ENCODE measurements around the gene LRBA. TPM values are rescaled to one million over a fixed set of nuclear protein-coding genes. Genes with fewer than 3 reads are reported as not detected.

LRBA gene
- total and polyA plus RNA-seq, 3 donors from 2014 or later = 24.6 to 61.1 (median 60.8) TPM

DNA sequence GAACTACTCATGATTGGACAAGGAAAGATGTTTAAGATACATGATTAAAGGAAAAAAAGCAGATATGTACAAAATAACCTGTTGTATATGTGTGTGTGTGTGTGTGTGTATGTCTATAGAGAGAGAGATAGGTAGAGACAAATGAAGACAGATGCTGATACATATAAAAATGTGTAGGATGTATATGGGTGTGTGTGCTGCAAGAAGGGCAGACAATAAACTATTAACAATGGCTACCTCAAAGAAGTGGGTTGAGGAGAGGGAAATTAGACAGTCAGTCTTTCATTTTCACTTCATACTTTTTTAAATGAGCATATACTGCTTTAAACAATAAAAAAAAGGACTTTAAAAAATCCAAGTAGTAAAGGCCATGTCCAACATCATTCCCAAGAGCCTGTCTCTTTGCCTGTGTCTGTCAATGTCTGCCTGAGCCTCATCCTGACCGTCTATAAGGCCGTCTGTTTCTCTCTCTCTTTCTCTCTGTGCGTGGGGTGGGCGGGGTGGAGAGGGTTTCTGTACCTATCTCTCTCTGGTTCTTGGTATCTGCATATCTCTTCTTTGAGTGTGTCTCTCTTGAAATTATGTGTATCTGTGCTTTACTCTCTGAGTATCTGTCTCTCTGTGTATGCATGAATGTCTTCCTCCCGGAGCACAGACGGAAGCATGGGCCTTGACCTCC is 62.8 kb downstream of the LRBA start:
- no peaks in the 10 kb centered on the region for H3K27me3 ChIP-seq
- H3K4me1 ChIP-seq = no peaks in the 10 kb centered on the region
- H3K4me3 ChIP-seq = no peak overlapping the region
- no peaks in the 10 kb centered on the region for H3K36me3 ChIP-seq (ENCODE audit: low read depth, missing control alignments)
- DNase-seq = no peak
- no peak overlapping the region for H3K27ac ChIP-seq
- TF ChIP-seq, protein P1, sequence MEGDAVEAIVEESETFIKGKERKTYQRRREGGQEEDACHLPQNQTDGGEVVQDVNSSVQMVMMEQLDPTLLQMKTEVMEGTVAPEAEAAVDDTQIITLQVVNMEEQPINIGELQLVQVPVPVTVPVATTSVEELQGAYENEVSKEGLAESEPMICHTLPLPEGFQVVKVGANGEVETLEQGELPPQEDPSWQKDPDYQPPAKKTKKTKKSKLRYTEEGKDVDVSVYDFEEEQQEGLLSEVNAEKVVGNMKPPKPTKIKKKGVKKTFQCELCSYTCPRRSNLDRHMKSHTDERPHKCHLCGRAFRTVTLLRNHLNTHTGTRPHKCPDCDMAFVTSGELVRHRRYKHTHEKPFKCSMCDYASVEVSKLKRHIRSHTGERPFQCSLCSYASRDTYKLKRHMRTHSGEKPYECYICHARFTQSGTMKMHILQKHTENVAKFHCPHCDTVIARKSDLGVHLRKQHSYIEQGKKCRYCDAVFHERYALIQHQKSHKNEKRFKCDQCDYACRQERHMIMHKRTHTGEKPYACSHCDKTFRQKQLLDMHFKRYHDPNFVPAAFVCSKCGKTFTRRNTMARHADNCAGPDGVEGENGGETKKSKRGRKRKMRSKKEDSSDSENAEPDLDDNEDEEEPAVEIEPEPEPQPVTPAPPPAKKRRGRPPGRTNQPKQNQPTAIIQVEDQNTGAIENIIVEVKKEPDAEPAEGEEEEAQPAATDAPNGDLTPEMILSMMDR (IDR thresholded peaks at IDR 0.05) = no peak
- no peak for TF ChIP-seq POLR2A (IDR thresholded peaks at IDR 0.05)
- intact Hi-C loops (cut with DNase I; ENCODE audit: low total_unique reads) = no loop called here
- no peaks in the 10 kb centered on the region for H3K9me3 ChIP-seq
- WGBS, 2 donors = 87 to 91% methylated on average over 6 of the region's 6 CpGs

DNA sequence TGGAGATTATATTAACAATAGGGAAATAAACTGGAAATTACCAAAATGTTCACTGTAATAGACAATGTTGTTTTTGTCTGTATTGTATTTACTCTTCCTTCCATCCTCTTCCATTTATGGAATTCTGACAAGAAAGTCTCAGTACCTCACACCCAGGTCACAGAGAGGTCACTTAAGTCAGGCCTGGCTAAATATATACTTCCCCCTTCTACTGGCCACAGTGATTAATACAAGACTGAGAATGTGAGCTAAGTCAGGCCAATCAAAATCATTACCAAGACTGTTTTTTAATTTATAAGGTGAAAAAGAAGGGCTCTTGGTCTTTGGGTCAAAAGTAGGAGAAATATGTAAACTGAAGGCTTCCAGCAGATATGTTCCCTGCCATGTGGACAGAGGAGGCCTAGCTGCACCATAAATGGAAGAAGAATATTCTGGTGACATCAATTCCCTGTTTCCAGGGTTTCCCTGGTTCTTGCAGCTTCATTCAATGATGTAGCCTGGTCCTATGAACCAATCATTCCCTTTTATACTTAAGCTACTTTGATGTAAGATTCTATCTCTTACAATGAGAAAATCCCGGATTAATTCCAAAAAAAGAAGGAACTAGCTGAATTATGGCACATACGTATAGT is 64.3 kb downstream of the LRBA start:
- no peak for TF ChIP-seq POLR2A (IDR thresholded peaks at IDR 0.05)
- TF ChIP-seq, protein P1 (IDR thresholded peaks at IDR 0.05) = no peak
- no peak for DNase-seq
- intact Hi-C loops (cut with DNase I; ENCODE audit: low total_unique reads) = no loop called here
- Histone ChIP-seq H3K27ac (no peak overlapping the region), H3K27me3 (no peaks in the 10 kb centered on the region), H3K4me1 (no peaks in the 10 kb centered on the region), H3K9me3 (no peaks in the 10 kb centered on the region), H3K36me3 (ENCODE audit: low read depth, missing control alignments) (no peaks in the 10 kb centered on the region), H3K4me3 (no peak overlapping the region)
- 95 to 96% methylated on average over 2 of the region's 2 CpGs for WGBS, 2 donors

DNA sequence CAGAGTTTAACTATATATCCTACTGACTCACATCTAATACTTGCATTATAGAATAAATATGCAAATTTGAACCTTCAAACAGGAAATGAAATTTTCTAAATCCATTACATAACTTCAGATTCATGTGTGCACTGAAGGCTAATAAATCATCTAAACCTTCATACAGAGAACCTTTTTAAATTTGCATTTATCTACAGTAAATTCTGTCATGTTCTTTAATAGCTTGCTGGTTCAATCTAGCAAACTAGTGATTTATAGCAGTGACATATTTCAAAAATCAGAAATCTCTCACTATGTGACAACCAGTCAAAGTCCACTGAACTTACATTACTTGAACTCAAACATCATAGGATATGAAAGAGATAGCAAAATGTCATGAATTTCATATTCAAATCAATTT is 65.1 kb downstream of the LRBA start:
- no peaks in the 10 kb centered on the region for H3K9me3 ChIP-seq
- no peak for DNase-seq
- intact Hi-C loops (cut with DNase I; ENCODE audit: low total_unique reads) = no loop called here
- H3K4me1 ChIP-seq = no peaks in the 10 kb centered on the region
- no peaks in the 10 kb centered on the region for H3K36me3 ChIP-seq (ENCODE audit: low read depth, missing control alignments)
- TF ChIP-seq, protein P1 (IDR thresholded peaks at IDR 0.05) = no peak
- no peak for TF ChIP-seq POLR2A (IDR thresholded peaks at IDR 0.05)
- no peak overlapping the region for H3K27ac ChIP-seq
- H3K27me3 ChIP-seq = no peaks in the 10 kb centered on the region
- H3K4me3 ChIP-seq = no peak overlapping the region

DNA sequence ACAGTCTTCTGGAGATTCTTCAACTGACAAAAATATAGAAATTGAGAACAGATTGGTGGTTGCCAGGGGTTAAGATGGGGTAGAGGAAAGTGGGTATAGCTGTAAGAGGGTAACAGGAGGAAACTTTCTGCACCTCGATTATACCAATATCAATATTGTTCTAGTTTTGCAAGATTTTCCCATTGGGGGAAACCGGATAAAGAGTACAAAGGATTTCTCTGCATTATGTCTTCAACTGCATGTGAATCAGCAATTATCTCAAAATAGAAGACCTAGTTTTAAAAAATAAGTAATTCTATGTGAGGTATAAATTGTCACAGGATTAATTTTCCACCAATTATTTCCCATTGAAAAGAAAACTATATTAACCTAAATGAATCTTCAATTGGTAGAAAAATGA is 65.7 kb downstream of the LRBA start:
- H3K4me1 ChIP-seq = no peaks in the 10 kb centered on the region
- no peaks in the 10 kb centered on the region for H3K27me3 ChIP-seq
- no peak overlapping the region for H3K4me3 ChIP-seq
- 90 to 97% methylated on average over 2 of the region's 2 CpGs for WGBS, 2 donors
- TF ChIP-seq, protein P1 (IDR thresholded peaks at IDR 0.05) = no peak
- no peak for TF ChIP-seq POLR2A (IDR thresholded peaks at IDR 0.05)
- DNase-seq = no peak
- H3K9me3 ChIP-seq = no peaks in the 10 kb centered on the region
- no peak overlapping the region for H3K27ac ChIP-seq
- intact Hi-C loops (cut with DNase I; ENCODE audit: low total_unique reads) = no loop called here
- no peaks in the 10 kb centered on the region for H3K36me3 ChIP-seq (ENCODE audit: low read depth, missing control alignments)

DNA sequence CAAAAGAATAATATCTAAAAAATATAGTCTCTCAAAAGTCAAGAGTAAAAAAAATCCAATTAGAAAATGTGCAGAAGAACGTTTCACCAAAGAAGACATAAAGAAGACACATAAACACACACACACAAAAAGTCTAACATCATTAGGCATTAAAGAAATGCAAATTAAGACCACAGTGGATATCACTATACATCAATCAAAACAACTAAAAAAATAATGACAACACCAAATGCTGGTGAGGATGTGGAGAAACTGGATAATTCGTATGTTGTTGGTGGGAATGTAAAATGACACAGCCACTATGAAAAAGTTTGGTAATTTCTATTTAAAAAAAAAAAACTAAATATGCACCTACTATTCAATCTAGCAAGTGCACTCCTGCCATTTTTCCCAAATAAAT is 66.4 kb downstream of the LRBA start:
- H3K27ac ChIP-seq = no peak overlapping the region
- 94 to 97% methylated on average over 2 of the region's 2 CpGs for WGBS, 2 donors
- H3K27me3 ChIP-seq = no peaks in the 10 kb centered on the region
- DNase-seq = no peak
- no peaks in the 10 kb centered on the region for H3K9me3 ChIP-seq
- TF ChIP-seq POLR2A (IDR thresholded peaks at IDR 0.05) = no peak
- TF ChIP-seq, protein P1 (IDR thresholded peaks at IDR 0.05) = no peak
- H3K4me1 ChIP-seq = no peaks in the 10 kb centered on the region
- H3K36me3 ChIP-seq (ENCODE audit: low read depth, missing control alignments) = no peaks in the 10 kb centered on the region
- intact Hi-C loops (cut with DNase I; ENCODE audit: low total_unique reads) = no loop called here
- H3K4me3 ChIP-seq = no peak overlapping the region

Measured in testis (tissue), 3 donors.